Lower leg skin (tissue), 3 donors: Measurements from ENCODE around the gene GHITM.

Experiments
- CTCF ChIP-seq, 3 donors: fragments of 450-650 bp; IDR thresholded peaks; one replicate each; pipeline ENCODE4 v1.5.1; 2016; ENCODE audit warnings: antibody characterized with exemption in 3 of 3, mild to moderate bottlenecking in 3 of 3, moderate library complexity in 2 of 3
- POLR2A ChIP-seq, 2 donors: fragments of 450-650 bp; IDR thresholded peaks; one replicate each; pipeline ENCODE4 v1.6.1; 2016 to 2017; ENCODE audit warnings: antibody characterized with exemption in 2 of 2, mild to moderate bottlenecking in 1 of 2, moderate library complexity in 1 of 2

- TF ChIP-seq POLR2A (IDR thresholded peaks at IDR 0.05) (no peak), CTCF (IDR thresholded peaks at IDR 0.05) (no peak)
Measured at GRCh38 chr10:84117686-84118394, 21.5 kb upstream of the GHITM start.
